ENCODE data around the gene SH2D4B. TPM values are rescaled to one million over a fixed set of nuclear protein-coding genes. Genes with fewer than 3 reads are reported as not detected.

Gene SH2D4B
- total and polyA plus RNA-seq, 2 of the 13 experiments (the other 11 are each of a cell fraction or from before 2014, with no cell fraction given): not detected

GRCh38 chr10:80613466-80614170 is 75.9 kb downstream of the SH2D4B start (continued):
- TF ChIP-seq, protein P1, sequence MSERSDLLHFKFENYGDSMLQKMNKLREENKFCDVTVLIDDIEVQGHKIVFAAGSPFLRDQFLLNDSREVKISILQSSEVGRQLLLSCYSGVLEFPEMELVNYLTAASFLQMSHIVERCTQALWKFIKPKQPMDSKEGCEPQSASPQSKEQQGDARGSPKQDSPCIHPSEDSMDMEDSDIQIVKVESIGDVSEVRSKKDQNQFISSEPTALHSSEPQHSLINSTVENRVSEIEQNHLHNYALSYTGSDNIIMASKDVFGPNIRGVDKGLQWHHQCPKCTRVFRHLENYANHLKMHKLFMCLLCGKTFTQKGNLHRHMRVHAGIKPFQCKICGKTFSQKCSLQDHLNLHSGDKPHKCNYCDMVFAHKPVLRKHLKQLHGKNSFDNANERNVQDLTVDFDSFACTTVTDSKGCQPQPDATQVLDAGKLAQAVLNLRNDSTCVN (CRISPR knock-in tag; IDR thresholded peaks at IDR 0.05; ENCODE audit: borderline replicate concordance): no peak
- TF ChIP-seq SIN3A (IDR thresholded peaks at IDR 0.05; ENCODE audit: borderline replicate concordance, low read depth, low read length): no peak
- TF ChIP-seq SSRP1 (CRISPR knock-in tag; IDR thresholded peaks at IDR 0.05): no peak

GRCh38 chr10:80614576-80615416 is 77.1 kb downstream of the SH2D4B start:
- Histone ChIP-seq H3K9ac (ENCODE audit: insufficient read depth, low read depth, low read length) (no peak overlapping the region), H3K9me3 (ENCODE audit: low read length) (no peaks in the 10 kb centered on the region), H3K27me3 (ENCODE audit: control insufficient read depth in 1 of 2, insufficient read depth in 2 of 2, low read length in 2 of 2) (no peaks in the 10 kb centered on the region; a peak in 2 of 5 replicates), H3K79me2 (ENCODE audit: insufficient read depth, low read length) (no peaks in the 10 kb centered on the region), H2AFZ (ENCODE audit: low read length) (no peak overlapping the region), H4K20me1 (ENCODE audit: insufficient read depth, low read length) (no peaks in the 10 kb centered on the region), H3K27ac (ENCODE audit: extremely low read length, insufficient read depth, low read length) (no peak overlapping the region), H3K4me3 (replicated peaks in 1 of 3; ENCODE audit: insufficient read depth in 1 of 3, low read depth in 2 of 3, low read length in 3 of 3) (no peak overlapping the region), H3K4me1 (ENCODE audit: insufficient read depth, low read length) (0 out of 2 replicates have a peak, but pooled peaks cover 6% of the 10 kb centered on the region), H3K36me3 (replicated peaks in 1 of 2; ENCODE audit: control insufficient read depth in 1 of 2, insufficient read depth in 2 of 2, low read length in 2 of 2) (no peaks in the 10 kb centered on the region), H3K4me2 (ENCODE audit: low read depth, low read length) (no peak overlapping the region)
- ATAC-seq (no peak), FAIRE-seq (no peak), DNase-seq (ENCODE audit: low spot score) (no peak)
- intact Hi-C loops (cut with micrococcal nuclease; ENCODE audit: unreplicated experiment) (no loop called here), in situ Hi-C loops (cut with HindIII; ENCODE audit: extremely low pct_ligation_motif_present, low pct_unique_long_range_greater_than_20kb) (no loop called here)
- ChIA-PET POLR2A (no interaction called here), CTCF (ENCODE audit: low intra/inter-chr PET ratio, low total read pairs) (no interaction called here)
- BruUV-seq (replicated peaks): no TSS peak
- WGBS (ENCODE audit: low lambda C conversion rate): 0% methylated on average over 3 of the region's 5 CpGs
- TF ChIP-seq NCOA5 (CRISPR knock-in tag; IDR thresholded peaks at IDR 0.05): no peak

Measured in HepG2 (cell line).